ENCODE results near the gene WDR37.
A peak's percentile ranks its signal among the peaks of the same experiment; 100 is the strongest.
"Not testable (repeated sequence)": the region's sequence is repeated elsewhere in the genome, so short reads cannot be mapped to it uniquely, and the experiment has no call there.

Gene WDR37

GRCh38 chr10:1041514-1041913, 14.7 kb upstream of the WDR37 start:
- no peak for DNase-seq (ENCODE audit: low read depth, low spot score)

- no peak for DNase-seq (ENCODE audit: low read depth, low spot score)
Measured at GRCh38 chr10:1043532-1043995, 12.6 kb upstream of the WDR37 start.

GRCh38 chr10:1044146-1044545, 12.0 kb upstream of the WDR37 start:
- DNase-seq (ENCODE audit: low read depth, low spot score), result no peak

- no peak for DNase-seq (ENCODE audit: low read depth, low spot score)
Measured at GRCh38 chr10:1044964-1045363, 11.2 kb upstream of the WDR37 start.

DNA sequence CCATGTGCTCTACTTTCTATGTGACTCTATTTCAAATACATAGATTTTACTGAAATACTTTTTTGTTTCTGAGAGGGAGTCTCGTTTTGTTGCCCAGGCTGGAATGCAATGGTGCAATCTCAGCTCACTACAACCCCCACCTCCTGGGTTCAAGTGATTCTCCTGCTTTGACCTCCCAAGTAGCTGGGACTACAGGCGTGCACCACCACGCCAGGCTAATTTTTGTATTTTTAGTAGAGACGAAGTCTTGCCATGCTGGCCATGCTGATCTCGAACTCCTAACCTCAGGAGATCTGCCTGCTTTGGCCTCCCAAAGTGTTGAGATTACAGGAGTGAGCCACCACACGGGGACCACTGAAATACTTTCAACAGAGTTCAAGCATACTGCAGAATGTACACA, 10.8 kb upstream of the WDR37 start:
- DNase-seq (ENCODE audit: low read depth, low spot score), result no peak

- no peak for DNase-seq (ENCODE audit: low read depth, low spot score)
Measured at GRCh38 chr10:1047937-1048336, 8.2 kb upstream of the WDR37 start.

DNA sequence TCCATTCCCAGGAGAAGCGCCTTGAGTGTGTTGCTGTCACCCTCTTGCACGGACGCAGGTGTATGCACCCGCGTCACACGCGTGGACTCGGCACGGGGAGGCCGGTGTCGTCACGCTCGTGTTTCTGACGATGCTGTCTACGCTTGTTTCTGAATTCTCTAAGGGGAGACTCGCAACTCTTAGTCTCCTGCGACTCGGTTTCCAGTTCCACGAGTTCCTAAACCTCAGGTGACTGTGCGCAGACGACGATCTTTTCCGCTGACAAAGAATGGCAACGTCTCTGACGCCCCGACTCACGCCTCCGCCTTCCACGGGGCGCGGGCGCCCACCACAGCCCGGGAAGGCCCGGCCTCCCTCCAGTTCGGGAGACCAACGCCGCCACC, 7.8 kb upstream of the WDR37 start:
- no peak for DNase-seq (ENCODE audit: low read depth, low spot score)

DNA sequence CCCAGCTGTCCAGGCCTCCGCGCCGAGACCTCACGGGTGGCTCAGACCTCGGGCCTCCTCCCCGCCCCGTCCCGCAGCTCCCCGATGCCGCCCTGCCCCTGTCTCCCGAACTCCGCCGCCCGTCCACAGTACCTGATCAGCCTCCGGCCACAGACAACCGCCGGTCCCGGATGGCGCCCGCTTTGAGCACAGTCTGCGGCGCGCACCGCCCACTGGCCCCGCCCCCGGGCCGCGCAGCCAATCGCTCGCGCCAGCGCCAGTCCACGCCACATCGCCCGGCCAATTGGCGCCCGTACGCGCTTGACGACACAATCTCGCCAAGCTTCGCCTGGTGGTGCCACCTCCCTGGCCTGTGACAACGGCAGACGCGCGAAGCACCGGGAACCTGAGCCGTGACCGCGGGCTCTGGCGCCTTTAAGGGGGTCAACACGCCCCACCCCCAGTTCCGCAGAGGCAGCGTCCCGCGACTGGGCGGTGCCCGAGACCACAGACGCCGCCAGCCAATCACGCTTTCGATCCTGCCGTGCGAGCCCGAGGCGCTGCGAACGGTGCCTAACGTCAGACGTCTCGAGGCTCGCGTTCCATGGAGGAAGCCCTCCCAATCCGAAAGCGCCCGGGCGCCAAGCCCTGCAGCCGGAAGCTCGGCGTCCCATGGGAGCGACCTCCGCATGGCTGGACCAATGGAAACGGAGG, 7.3 kb upstream of the WDR37 start, which contains the start of gene IDI1:
Gene IDI1 (minus strand): TSS at position 388 of the 693 bp plus-strand sequence. CDS start 116 bp downstream, at position 272.
- peak; percentile 92 for DNase-seq (ENCODE audit: low read depth, low spot score)

DNA sequence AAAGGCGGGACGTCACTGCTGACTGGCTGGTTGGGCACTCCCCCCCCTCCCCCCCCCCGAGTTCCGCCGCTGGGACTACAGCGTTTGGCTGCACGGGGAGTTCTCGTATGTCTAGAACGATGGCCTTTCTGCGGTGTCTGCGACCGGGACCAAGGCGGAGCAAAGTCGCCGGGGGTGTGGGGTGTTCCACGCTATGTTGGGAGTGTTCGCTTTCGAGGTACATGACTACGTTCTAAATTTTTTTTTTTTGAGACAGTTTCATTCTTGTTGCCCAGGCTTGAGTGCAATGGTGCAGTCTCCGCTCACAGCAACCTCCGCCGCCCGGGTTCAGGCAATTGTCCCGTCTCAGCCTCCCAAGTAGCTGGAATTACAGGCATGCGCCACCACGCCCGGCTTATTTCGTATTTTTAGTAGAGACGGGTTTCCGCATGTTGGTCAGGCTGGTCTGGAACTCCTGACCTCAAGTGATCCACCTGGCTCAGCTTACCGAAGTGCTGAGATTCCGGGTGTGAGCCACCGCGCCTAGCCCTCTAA, 6.7 kb upstream of the WDR37 start:
- no peak for DNase-seq (ENCODE audit: low read depth, low spot score)

DNA sequence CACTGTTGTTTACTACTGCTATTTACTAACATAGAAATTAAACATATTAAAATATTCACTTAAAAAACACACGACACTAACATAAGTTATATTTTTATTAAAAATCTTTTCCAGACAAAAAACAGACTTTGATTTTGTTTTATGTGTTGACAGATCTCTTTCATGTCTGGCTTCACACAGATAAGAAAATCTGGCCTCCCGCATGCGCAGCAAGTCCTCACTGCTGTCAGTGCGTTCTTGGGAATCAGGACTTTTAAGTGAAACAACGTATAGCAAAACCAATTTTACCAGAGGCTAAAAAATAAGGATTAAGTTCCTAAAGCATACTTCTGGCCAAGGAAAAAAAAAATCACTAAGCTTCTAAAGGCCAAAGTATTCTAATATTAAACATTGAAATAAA, 6.0 kb upstream of the WDR37 start:
- DNase-seq (ENCODE audit: low read depth, low spot score), result no peak

DNA sequence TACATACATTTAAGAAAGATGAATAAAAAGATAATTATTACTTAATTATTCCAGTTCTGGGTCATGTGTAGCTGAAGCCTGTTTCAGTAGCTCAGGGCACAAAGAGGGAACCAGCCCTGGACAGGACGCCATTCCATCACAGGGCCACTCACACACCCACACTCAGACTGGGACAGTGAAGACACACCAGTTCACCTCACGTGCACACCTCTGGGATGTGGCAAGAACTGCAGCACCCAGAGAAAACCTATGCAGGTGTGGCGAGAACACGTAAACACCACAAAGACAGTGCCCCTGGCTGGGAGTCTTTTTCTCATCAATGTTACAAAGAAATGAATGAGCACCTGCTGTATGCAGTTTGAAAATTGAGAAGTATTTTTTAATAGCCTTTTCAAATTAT, 5.6 kb upstream of the WDR37 start:
- DNase-seq (ENCODE audit: low read depth, low spot score), result no peak

- DNase-seq (ENCODE audit: low read depth, low spot score), result no peak
Measured at GRCh38 chr10:1054684-1055083, 1.5 kb upstream of the WDR37 start.

DNA sequence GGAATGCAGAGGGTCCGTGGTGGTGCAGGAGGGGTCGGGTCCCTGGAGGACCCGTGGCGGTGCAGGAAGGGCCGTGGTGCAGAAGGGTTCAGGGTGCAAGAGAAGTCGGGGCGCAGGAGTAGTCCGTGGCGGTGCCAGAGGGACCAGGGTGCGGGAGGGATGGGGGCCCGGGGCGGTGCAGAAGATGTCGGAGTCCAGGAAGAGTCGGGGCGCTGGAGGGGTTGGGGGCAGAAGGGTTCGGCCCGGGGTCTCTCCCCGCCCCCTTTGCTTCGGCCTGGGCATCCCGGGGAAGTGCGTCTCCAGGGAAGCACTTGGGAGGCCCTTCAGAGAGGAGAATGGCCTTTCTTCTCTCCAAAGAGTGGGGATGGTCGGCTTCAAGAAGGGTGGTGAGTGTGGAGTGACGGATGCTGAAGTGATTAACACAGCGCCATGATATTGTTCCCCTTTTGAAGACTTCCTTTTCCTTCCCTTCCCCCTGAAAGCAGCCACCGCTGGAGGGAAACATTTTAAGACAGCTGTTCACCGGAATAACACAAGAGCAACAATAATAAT, 997 bp downstream of the WDR37 start:
- no peak for DNase-seq (ENCODE audit: low read depth, low spot score)

DNA sequence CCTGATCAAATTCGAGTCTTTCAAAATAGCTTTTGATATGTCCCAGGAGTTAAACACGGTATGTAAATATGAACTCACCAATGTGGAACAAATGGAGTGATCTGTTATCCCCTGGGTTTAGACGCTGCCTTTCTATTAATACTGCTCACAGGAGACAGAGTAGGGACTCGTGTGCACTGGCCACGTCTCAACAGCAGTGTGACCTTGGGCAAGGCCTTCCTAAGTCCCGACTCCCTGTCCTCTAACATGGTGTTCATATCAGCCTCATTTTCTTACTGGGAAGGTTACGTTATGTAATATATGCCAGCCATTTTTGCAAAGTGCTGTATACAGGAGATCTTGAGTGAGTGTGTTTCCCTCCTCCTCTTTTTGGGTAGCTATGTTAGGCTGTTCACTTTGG, 1.8 kb downstream of the WDR37 start:
- no peak for DNase-seq (ENCODE audit: low read depth, low spot score)

GRCh38 chr10:1059902-1060301, 3.7 kb downstream of the WDR37 start:
- no peak for DNase-seq (ENCODE audit: low read depth, low spot score)

- DNase-seq (ENCODE audit: low read depth, low spot score), result no peak
Measured at GRCh38 chr10:1061930-1062774, 6.0 kb downstream of the WDR37 start.

- DNase-seq (ENCODE audit: low read depth, low spot score), result no peak
Measured at GRCh38 chr10:1063232-1063865, 7.2 kb downstream of the WDR37 start.

GRCh38 chr10:1064964-1065247, 8.7 kb downstream of the WDR37 start:
- DNase-seq (ENCODE audit: low read depth, low spot score), result no peak

DNA sequence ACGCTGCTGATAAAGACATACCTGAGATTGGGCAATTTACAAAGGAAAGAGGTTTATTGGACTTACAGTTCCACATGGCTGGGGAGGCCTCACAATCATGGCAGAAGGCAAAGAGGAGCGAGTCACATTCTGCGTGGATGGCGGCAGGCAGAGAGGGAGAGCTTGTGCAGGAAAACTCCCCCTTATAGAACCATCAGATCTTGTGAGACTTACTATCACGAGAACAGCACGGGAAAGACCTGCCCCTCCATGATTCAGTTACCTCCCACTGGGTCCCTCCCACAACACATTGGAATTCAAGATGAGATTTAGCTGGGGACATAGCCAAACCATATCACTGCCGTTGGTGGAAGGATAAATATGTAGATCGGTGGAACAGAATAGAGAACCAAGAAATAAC, 10.5 kb downstream of the WDR37 start:
- not testable (repeated sequence) for DNase-seq (ENCODE audit: low read depth, low spot score)

- no peak for DNase-seq (ENCODE audit: low read depth, low spot score)
Measured at GRCh38 chr10:1068380-1069361, 12.5 kb downstream of the WDR37 start.

DNA sequence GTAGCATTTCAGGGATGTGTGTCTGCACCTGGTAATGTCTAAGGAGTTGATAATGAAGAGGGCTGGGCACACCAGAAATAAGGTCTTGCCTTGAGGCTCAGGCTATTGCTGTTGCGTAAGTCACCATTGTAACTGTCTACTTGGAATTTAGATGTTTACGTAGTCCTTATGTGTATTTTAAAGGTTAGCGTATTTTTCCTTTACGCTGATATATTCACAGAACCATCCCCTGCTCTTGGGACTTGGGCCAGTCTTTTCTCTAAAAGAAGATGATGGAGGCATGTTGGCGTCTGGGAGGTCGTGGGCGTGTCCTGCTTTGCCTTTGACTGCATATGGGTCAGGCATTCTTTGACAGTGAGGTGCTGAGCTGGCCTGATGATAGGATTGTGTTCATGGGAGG, 14.7 kb downstream of the WDR37 start:
- no peak for DNase-seq (ENCODE audit: low read depth, low spot score)

All from activated CD4-positive, CD25-positive, alpha-beta regulatory T cell treated with anti-CD3 and anti-CD28 coated beads, Interleukin-2, amount 50 U/mL, for 16 hours (primary cell).